SK-N-SH (cell line): Measurements from ENCODE around the gene IL11RA. TPM values are rescaled to one million over a fixed set of nuclear protein-coding genes. Genes with fewer than 3 reads are reported as not detected.

ENCODE experiments used
- CTCF ChIA-PET: fragments of 300-600, 350-600 bp; formaldehyde crosslinking; extraction: SDS; loops from one replicate; lab custom pipeline; 2021; lab: Yijun Ruan, JAX
- POLR2A ChIA-PET: fragments of 350-600 bp; sonication (Branson Sonifier 250); formaldehyde crosslinking; extraction: SDS; loops from one replicate; lab custom pipeline; 2020; ENCODE audit warnings: antibody characterized with exemption, inconsistent platforms; lab: Yijun Ruan, JAX
- DNase-seq: peaks from one replicate; pipeline ENCODE4 v3.0.0; 2012
- H2AFZ ChIP-seq: fragments of 200-600 bp; sonication (generic); 2 replicates; pipeline ENCODE4 v1.8.1; 2016; ENCODE audit warnings: antibody characterized with exemption, mild to moderate bottlenecking, low read depth
- H3F3A ChIP-seq: fragments of 200-600 bp; sonication (generic); replicated peaks from 2 replicates; pipeline ENCODE3; 2016; ENCODE audit warnings: antibody characterized with exemption, mild to moderate bottlenecking; ENCODE audit not compliant: insufficient read depth
- H3K27ac ChIP-seq, 2 experiments: fragments of 200-500 bp in 1 of 2; fragments of 200-600 bp in 1 of 2; sonication (Bioruptor generic) in 1 of 2; sonication (generic), shearing (Covaris generic) in 1 of 2; 2 replicates each; pipeline versions ENCODE4 v1.5.1 to v1.6.1; 2014 to 2016; ENCODE audit warnings: low read depth in 2 of 2, inconsistent platforms in 1 of 2, low read length in 1 of 2, mild to moderate bottlenecking in 1 of 2, mixed read lengths in 1 of 2
- H3K27me3 ChIP-seq: fragments of 200-600 bp; sonication (generic), shearing (Covaris generic); 2 replicates; pipeline ENCODE4 v1.6.1; 2016; ENCODE audit warnings: mixed run types; ENCODE audit not compliant: insufficient read depth
- H3K36me3 ChIP-seq, 2 experiments: fragments of 200-500 bp in 1 of 2; fragments of 200-600 bp in 1 of 2; sonication (Bioruptor generic) in 1 of 2; sonication (generic) in 1 of 2; replicated peaks in 1 of 2; 2 replicates each; pipeline versions ENCODE3 to v1.5.1; 2014 to 2016; ENCODE audit warnings: low read length in 1 of 2, mild to moderate bottlenecking in 1 of 2; ENCODE audit not compliant: insufficient read depth in 2 of 2, control insufficient read depth in 1 of 2
- H3K4me1 ChIP-seq, 2 experiments: fragments of 200-500 bp in 1 of 2; fragments of 200-600 bp in 1 of 2; sonication (Bioruptor generic) in 1 of 2; sonication (generic), shearing (Covaris generic) in 1 of 2; 2 replicates each; pipeline versions ENCODE4 v1.5.1 to v1.6.1; 2014 to 2016; ENCODE audit warnings: low read depth in 1 of 2, low read length in 1 of 2, mixed run types in 1 of 2; ENCODE audit not compliant: insufficient read depth in 2 of 2, control insufficient read depth in 1 of 2
- H3K4me2 ChIP-seq: fragments of 200-600 bp; sonication (generic), shearing (Covaris generic); 2 replicates; pipeline ENCODE4 v1.6.1; 2017; ENCODE audit warnings: mixed run types
- H3K4me3 ChIP-seq, 2 experiments: fragments of 200-500 bp in 1 of 2; fragments of 200-600 bp in 1 of 2; sonication (Bioruptor generic) in 1 of 2; sonication (generic), shearing (Covaris generic) in 1 of 2; 2 replicates each; pipeline versions ENCODE4 v1.5.1 to v1.8.1; 2014 to 2016; ENCODE audit warnings: low read depth in 2 of 2, inconsistent platforms in 1 of 2, low read length in 1 of 2, mild to moderate bottlenecking in 1 of 2, mixed read lengths in 1 of 2, moderate library complexity in 1 of 2
- H3K79me2 ChIP-seq: fragments of 200-600 bp; sonication (generic); 2 replicates; pipeline ENCODE4 v1.8.1; 2017; ENCODE audit warnings: mild to moderate bottlenecking; ENCODE audit not compliant: insufficient read depth
- H3K9ac ChIP-seq: fragments of 200-600 bp; sonication (generic); 2 replicates; pipeline ENCODE4 v1.6.1; 2017; ENCODE audit warnings: mixed run types
- H3K9me2 ChIP-seq: fragments of 200-600 bp; sonication (generic); 2 replicates; pipeline ENCODE4 v1.6.1; 2017; ENCODE audit warnings: mixed run types
- H3K9me3 ChIP-seq: fragments of 200-600 bp; sonication (generic); 2 replicates; pipeline ENCODE4 v1.6.1; 2017; ENCODE audit warnings: mixed run types, mild to moderate bottlenecking, moderate library complexity
- H4K20me1 ChIP-seq: fragments of 200-600 bp; sonication (generic); 2 replicates; pipeline ENCODE4 v1.6.1; 2017; ENCODE audit warnings: mild to moderate bottlenecking, mixed run types; ENCODE audit not compliant: insufficient read depth
- CTCF ChIP-seq: fragments of 200-600 bp; sonication (generic); IDR thresholded peaks from 2 replicates; pipeline ENCODE4 v1.6.1; 2017; ENCODE audit warnings: antibody characterized with exemption, mild to moderate bottlenecking, moderate library complexity
- ELF1 ChIP-seq: IDR thresholded peaks from 2 replicates; pipeline ENCODE4 v1.4.0; 2012
- EZH2phosphoT487 ChIP-seq: fragments of 200-600 bp; sonication (generic); IDR thresholded peaks from 2 replicates; pipeline ENCODE4 v1.6.1; 2017; ENCODE audit warnings: low read depth, mixed run types, mild to moderate bottlenecking, antibody characterized with exemption, moderate library complexity, borderline replicate concordance
- FOSL2 ChIP-seq: IDR thresholded peaks from 2 replicates; pipeline ENCODE4 v1.4.0; 2012; ENCODE audit warnings: low read depth, mild to moderate bottlenecking, moderate library complexity, borderline replicate concordance
- FOXM1 ChIP-seq: IDR thresholded peaks from 2 replicates; pipeline ENCODE4 v1.4.0; 2012; ENCODE audit warnings: low read depth, mild to moderate bottlenecking
- MAX ChIP-seq: IDR thresholded peaks from 2 replicates; pipeline ENCODE4 v1.4.0; 2012; ENCODE audit warnings: low read depth
- NFIC ChIP-seq: IDR thresholded peaks from 2 replicates; pipeline ENCODE4 v1.4.0; 2012; ENCODE audit warnings: borderline replicate concordance
- POLR2AphosphoS5 ChIP-seq: IDR thresholded peaks from 2 replicates; pipeline ENCODE4 v1.6.1; 2012; ENCODE audit warnings: low read depth, low read length
- RAD21 ChIP-seq: IDR thresholded peaks from 2 replicates; pipeline ENCODE4 v1.6.1; 2012; ENCODE audit warnings: mild to moderate bottlenecking, low read length
- REST ChIP-seq: IDR thresholded peaks from 2 replicates; pipeline ENCODE4 v1.6.1; 2012; ENCODE audit warnings: mild to moderate bottlenecking, low read depth, low read length, moderate library complexity
- RFX5 ChIP-seq: IDR thresholded peaks from 2 replicates; pipeline ENCODE4 v1.6.1; 2012; ENCODE audit warnings: mild to moderate bottlenecking, improper control_type of control experiment, low read length
- SMC3 ChIP-seq: IDR thresholded peaks from 2 replicates; pipeline ENCODE4 v1.6.1; 2012; ENCODE audit warnings: low read depth, low read length, improper control_type of control experiment
- TAF1 ChIP-seq: IDR thresholded peaks from 2 replicates; pipeline ENCODE4 v1.6.1; 2012; ENCODE audit warnings: low read depth, mild to moderate bottlenecking, low read length, moderate library complexity, borderline replicate concordance
- TCF12 ChIP-seq: IDR thresholded peaks from 2 replicates; pipeline ENCODE4 v1.4.0; 2012
- USF1 ChIP-seq: IDR thresholded peaks from 2 replicates; pipeline ENCODE4 v1.4.0; 2012; ENCODE audit warnings: low read depth, borderline replicate concordance
- USF2 ChIP-seq: fragments of 150-350 bp; IDR thresholded peaks from 2 replicates; pipeline ENCODE4 v1.6.1; 2017; ENCODE audit warnings: antibody characterized with exemption, low read length, low read depth, borderline replicate concordance
- ZBTB33 ChIP-seq: IDR thresholded peaks from 2 replicates; pipeline ENCODE4 v1.4.0; 2012; ENCODE audit warnings: low read depth, borderline replicate concordance
- WGBS: methylation state at CpG from one replicate; pipeline ENCODE4 v1.1.6; 2017; ENCODE audit warnings: low lambda C conversion rate; 5-methylcytosine and 5-hydroxymethylcytosine counted together
- polyA plus RNA-seq, 3 experiments: library from polyadenylated mRNA; depleted of rRNA; stranded (reverse); fragments of >200 nt; gene quantifications; 2 replicates each; pipeline ENCODE4 v1.2.3, GENCODE V29; 2012

IL11RA gene
- polyA plus RNA-seq, 1 of the 3 experiments (the other 2 are of a cell fraction), result 16.5 TPM

GRCh38 chr9:34615132-34615531, 36.9 kb upstream of the IL11RA start (continued):
- TF ChIP-seq REST (no peak), USF2 (no peak), TCF12 (peak; percentile 26; the same call in 1 of the 2 replicates), SMC3 (no peak), EZH2phosphoT487 (no peak), RAD21 (no peak), TAF1 (no peak), ELF1 (no peak), RFX5 (no peak)

GRCh38 chr9:34620061-34620994, 31.7 kb upstream of the IL11RA start, which contains the start of gene DCTN3:
Gene DCTN3 (minus strand): TSS chr9:34620495. CDS start chr9:34620464, 31 bp downstream.
- Histone ChIP-seq H3K9ac (peak within 1 kb of the TSS; percentile 81), H3K27me3 (no peaks in the 10 kb centered on the region), H3K4me3 (peak within 1 kb of the TSS; percentile 94 to 96), H2AFZ (peak within 1 kb of the TSS; percentile 95), H3K4me1 (peaks cover 5 to 22% of the 10 kb centered on the region in 2 experiments; a peak in 2 of 4 replicates), H4K20me1 (no peaks in the 10 kb centered on the region), H3K36me3 (peaks cover 23% of the 10 kb centered on the region in 2 experiments), H3F3A (no peaks in the 10 kb centered on the region), H3K9me3 (no peaks in the 10 kb centered on the region), H3K9me2 (no peaks in the 10 kb centered on the region), H3K4me2 (peak within 1 kb of the TSS; percentile 90), H3K79me2 (peaks cover 14% of the 10 kb centered on the region), H3K27ac (peak within 1 kb of the TSS in 1 of 2 experiments; percentile 13; a peak in 2 of 4 replicates)
- 8% methylated on average over 18 of the region's 43 CpGs for WGBS
- ChIA-PET POLR2A (interaction anchor here (0.6 to 1.6 kb wide), 2 partner anchors 10 to 17 kb away, joined by 3 to 10 read pairs; partner anchors contain the start of gene SIGMAR1), CTCF (interaction anchor here (0.9 to 2.6 kb wide), 8 partner anchors 14 to 216 kb away, joined by 3 to 35 read pairs (median 10); no protein-coding TSS in a partner anchor)
- peak; percentile 97 for DNase-seq
- TF ChIP-seq POLR2AphosphoS5, result peak; percentile 56; the same call in 1 of the 2 replicates
- no peak for TF ChIP-seq RAD21
- TF ChIP-seq TAF1, result peak; percentile 61; the same call in 1 of the 2 replicates
- no peak for TF ChIP-seq TCF12
- TF ChIP-seq FOSL2, result no peak
- no peak for TF ChIP-seq USF1
- TF ChIP-seq MAX, result 0 out of 2 replicates have a peak, but pooled peaks have one; percentile 32
- no peak for TF ChIP-seq FOXM1
- TF ChIP-seq CTCF, result no peak
- no peak for TF ChIP-seq USF2
- no peak for TF ChIP-seq ZBTB33
- TF ChIP-seq NFIC, result no peak
